GM19238 (cell line): ENCODE measurements around the gene KRTAP3-1.
"Not testable (repeated sequence)": the region's sequence is repeated elsewhere in the genome, so short reads cannot be mapped to it uniquely, and the experiment has no call there.

Source experiments
- DNase-seq: peaks from one replicate; pipeline ENCODE4 v3.0.0; 2011; ENCODE audit warnings: low spot score; ENCODE audit not compliant: insufficient read length

KRTAP3-1 gene

DNA sequence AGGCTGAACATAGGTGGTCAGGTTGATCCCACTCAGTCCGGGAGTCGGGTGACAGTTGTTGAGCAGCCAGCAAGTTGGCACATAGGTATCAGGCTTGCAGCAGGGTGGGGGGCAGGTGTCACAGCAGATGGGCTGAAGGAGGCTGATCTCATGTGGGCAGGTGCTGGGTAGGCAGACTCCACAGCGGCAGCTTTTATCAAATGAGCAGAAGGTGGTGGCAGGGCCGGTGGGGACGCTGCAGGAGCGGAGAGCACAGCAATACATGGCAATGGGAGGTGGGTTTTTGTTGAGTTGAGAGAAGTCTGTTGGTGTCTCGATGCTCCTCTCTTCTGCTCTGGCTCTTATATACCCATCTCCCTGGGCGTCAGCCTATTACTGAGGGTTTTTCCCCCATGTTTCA lies at the start of gene KRTAP3-1:
TSS of gene KRTAP3-1 (minus strand) at position 318 of the 400 bp plus-strand sequence. CDS start at position 264, 54 bp downstream.
- no peak for DNase-seq

DNA sequence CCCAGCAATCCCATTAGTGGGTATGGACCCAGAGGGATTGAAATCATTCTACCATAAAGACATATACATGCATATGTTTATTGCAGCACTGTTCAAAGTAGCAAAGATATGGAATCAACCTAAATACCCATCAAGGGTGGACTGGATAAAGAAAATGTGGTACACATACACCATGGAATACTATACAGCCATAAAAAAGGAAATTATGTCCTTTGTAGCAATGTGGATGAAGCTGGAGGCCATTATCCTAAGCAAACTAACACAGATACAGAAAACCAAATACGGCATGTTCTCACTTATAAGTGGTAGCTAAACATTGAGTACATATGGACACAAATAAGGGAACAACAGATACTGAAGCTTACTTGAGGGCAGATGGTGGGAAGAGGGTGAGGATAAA lies 48.6 kb upstream of the KRTAP3-1 start:
- DNase-seq, result no peak

DNA sequence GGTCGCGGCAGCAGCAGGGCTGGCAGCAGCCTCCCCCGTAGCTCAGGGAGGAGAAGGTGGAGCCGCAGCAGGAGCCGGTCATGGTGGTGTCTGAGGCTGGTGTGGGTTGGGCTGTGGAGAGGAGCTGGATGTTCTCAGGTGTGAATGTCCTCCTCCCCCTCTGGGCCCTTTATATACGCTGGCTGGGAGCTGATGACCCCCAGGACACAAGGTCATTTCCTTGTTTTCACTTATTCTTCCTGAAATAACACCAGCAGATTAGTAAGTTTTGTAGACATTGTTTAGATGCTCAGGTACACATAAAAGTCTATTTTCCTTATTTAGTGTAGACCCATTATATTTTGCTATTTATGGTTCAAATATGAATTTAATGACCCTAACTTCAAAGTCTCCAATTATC lies 46.2 kb upstream of the KRTAP3-1 start, which contains the start of gene KRTAP2-2:
TSS of gene KRTAP2-2 (minus strand) at position 101 of the 400 bp plus-strand sequence. CDS start at position 82, 19 bp downstream.
- DNase-seq, result not testable (repeated sequence)

DNA sequence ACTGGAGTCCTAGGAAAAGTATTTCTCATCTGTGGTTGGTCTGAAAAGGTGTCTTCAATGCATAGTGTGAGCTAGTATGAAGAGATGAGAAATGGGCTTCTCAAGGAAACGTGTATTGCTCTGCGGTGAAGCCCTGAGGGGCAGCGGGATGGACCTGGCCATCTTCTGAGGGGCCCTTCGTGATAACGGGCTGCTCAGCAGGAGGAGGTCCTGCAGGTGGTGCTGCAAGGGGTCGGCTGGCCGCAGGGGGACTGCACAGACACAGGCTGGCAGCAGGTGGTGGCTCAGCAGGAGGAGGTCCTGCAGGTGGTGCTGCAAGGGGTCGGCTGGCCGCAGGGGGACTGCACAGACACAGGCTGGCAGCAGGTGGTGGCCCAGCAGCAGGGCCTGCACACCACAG lies 45.6 kb upstream of the KRTAP3-1 start:
- not testable (repeated sequence) for DNase-seq

DNA sequence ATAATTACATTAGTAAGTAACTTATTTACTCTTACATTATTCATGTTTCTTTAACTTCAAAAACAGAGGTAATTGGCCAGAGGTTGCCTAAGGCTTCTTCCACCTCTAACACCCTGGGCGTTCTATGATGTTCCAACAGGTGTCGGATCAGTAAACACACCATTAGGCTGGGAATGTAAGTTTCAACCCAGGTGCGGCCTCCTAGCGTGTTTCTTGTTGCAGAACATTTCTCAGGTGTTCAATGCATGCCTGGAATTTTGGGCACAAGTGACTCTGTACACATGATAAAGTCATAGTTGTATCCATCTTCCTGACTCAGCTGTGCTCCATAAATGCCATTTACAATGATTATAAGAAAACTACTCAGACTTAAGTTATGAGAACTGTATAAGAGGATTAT lies 45.1 kb upstream of the KRTAP3-1 start:
- DNase-seq, result no peak

DNA sequence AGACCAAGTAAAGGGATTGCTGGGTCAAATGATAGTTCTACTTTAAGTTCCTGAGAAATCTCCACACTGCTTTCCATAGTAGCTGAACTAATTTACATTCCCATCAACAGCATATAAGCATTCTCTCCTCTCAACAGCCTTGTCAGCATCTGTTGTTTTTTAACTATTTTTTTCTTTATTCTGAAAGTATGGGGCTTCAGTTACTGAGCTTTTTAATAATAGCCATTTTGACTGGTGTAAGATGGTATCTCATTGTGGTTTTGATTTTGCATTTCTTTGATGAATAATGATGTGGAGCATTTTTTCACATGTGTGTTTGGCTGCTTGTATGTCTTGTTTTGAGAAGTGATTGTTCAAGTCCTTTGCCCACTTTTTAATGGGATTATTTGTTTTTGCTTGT lies 43.6 kb upstream of the KRTAP3-1 start:
- DNase-seq, result no peak

DNA sequence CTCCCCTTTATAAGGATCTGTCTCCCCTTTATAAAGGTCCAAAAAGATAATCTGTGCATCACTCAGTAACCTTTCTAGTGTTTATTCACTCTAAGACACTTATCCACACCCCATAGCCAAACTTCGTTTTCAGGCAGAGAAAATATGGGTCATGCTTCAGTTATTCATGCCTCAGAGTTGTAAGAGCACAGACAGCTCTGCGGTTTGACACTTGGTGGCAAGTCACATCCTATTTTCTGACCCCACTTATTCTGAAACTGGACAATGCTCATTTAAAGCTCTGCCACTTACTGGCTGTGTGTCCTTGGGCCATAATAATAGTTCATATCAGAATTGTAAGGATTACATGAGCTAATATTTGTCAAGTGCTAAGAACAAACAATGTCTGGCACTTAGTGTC lies 40.2 kb upstream of the KRTAP3-1 start:
- no peak for DNase-seq

DNA sequence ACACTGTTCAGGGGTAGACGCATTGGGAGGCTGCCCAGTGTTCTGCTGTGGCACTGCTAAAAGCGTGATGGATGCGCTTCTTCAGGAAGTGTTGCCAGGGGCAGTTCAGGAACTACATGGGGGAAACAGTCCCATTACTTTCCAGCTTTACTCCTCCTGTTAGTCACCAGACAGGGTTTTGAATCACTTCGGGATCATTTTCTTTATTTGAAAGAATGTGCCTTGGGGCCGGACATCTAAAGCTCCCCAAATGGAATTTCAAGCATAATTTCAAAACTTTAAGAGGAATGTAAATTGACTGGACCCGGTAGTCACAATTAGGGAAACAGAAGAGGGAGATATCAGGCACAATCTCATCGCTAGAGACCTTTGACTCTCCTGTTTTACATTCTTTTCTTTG lies 39.5 kb upstream of the KRTAP3-1 start:
- DNase-seq, result no peak

DNA sequence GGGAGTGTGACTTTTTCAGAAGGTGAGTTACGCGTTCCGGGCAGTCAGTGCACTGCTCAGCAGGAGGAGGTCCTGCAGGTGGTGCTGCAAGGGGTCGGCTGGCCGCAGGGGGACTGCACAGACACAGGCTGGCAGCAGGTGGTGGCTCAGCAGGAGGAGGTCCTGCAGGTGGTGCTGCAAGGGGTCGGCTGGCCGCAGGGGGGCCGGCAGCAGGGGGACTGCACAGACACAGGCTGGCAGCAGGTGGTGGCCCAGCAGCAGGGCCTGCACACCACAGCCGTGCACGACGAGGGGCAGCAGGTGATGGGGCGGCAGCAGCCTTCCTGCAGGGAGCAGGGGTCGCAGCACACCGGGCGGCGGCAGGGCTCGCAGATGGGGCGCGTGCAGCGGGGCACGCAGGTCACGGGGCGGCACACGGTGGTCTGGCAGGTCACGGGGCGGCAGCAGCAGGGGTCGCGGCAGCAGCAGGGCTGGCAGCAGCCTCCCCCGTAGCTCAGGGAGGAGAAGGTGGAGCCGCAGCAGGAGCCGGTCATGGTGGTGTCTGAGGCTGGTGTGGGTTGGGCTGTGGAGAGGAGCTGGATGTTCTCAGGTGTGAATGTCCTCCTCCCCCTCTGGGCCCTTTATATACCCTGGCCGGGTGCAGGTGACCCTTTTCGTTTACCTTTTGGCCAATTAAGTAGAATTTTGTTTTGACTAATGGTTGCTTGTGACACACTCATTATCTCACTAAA lies 38.0 kb upstream of the KRTAP3-1 start, which contains the start of gene KRTAP2-1:
TSS of gene KRTAP2-1 (minus strand) at position 582 of the 731 bp plus-strand sequence. CDS start at position 533, 49 bp downstream.
- not testable (repeated sequence) for DNase-seq

DNA sequence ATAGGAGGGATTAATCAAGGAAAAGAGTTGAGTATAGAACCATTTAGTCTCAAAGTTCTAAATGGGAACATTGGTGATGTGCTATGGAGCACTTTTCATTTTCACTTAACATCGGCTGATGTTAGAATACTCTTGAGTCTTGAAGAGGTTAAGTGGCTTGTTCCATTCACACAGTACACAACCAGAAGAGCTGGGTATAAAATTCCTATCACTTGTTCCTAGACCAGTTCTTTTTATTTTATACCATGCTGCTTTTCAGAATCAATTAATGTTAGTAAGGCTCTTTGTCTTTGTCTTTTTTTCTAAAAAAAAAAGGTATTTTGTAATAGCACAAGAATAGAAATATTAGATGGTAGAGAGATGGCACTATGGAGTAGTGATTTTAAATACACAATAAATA lies 34.0 kb upstream of the KRTAP3-1 start:
- no peak for DNase-seq

DNA sequence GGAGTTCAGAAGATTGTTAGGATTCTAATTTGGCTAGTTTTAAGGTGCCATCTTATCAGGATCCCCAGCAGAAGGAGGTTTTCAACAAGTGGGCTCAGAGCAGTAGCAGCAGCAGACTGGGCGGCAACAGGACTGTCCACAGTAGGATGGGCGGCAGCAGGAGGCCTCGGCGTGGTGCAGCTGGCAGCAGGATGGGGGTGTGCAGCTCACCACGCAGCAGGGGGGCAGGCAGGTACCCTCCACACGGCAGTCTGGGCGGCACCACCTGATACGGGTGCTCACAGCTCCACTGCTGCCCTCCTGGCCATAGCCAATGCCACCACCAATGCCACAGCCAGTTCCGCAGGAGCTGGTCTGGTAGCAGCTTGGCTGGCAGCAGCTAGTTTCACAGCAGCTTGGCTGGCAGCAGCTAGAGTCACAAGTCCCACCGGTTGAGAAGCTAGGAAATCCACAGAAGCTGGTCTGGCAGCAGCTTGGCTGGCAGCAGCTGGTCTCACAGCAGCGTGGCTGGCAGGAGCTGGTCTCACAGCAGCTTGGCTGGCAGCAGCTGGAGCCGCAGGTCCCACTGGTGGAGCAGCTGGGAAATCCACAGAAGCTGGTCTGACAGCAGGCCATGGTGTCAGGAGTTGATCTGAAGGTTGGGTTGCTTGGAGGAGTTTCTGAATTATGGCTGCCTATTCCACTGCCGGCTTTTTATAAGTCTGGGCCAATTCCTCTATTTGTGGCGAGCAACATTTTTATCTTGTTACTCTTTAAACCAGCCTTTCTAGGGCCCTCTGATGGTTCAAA lies 32.0 kb upstream of the KRTAP3-1 start, which contains the start of gene KRTAP1-1:
TSS of gene KRTAP1-1 (minus strand) at position 668 of the 789 bp plus-strand sequence. CDS start at position 615, 53 bp downstream.
- DNase-seq, result not testable (repeated sequence)

DNA sequence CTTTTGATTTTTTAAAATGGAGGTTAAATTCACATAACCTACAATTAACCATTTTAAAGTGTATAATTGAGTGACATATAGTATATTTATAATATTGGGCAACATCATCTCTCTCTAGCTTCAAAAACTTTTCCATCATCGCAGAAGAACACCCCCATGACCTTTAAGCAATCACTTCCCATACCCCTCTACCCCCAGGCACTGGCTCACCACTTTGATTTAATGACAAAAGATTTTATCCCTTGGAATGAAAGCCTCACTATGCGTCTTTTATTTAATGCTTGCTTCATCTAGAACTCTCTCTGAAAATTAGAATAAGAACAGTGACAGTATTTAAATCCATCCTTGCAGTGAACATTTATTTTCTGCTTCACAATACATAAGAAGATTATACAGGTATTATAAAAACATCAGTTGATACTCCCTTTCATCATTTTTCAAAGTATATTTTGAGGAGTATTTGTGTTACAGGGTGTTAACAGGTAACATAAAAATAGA lies 29.0 kb upstream of the KRTAP3-1 start:
- DNase-seq, result no peak

DNA sequence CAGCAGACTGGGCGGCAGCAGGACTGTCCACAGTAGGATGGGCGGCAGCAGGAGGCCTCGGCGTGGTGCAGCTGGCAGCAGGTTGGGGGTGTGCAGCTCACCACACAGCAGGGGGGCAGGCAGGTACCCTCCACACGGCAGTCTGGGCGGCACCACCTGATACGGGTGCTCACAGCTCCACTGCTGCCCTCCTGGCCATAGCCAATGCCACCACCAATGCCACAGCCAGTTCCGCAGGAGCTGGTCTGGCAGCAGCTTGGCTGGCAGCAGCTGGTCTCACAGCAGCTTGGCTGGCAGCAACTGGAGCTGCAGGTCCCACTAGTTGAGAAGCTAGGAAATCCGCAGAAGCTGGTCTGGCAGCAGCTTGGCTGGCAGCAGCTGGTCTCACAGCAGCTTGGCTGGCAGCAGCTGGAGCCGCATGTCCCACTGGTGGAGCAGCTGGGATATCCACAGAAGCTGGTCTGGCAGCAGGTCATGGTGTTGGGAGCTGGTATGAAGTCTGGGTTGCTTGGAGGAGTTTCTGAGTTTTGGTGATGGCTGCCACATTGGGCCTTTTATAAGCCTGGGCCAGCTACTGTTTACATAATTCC lies 25.5 kb upstream of the KRTAP3-1 start, which contains the start of gene KRTAP1-3:
TSS of gene KRTAP1-3 (minus strand) at position 529 of the 590 bp plus-strand sequence. CDS start at position 476, 53 bp downstream.
- not testable (repeated sequence) for DNase-seq

DNA sequence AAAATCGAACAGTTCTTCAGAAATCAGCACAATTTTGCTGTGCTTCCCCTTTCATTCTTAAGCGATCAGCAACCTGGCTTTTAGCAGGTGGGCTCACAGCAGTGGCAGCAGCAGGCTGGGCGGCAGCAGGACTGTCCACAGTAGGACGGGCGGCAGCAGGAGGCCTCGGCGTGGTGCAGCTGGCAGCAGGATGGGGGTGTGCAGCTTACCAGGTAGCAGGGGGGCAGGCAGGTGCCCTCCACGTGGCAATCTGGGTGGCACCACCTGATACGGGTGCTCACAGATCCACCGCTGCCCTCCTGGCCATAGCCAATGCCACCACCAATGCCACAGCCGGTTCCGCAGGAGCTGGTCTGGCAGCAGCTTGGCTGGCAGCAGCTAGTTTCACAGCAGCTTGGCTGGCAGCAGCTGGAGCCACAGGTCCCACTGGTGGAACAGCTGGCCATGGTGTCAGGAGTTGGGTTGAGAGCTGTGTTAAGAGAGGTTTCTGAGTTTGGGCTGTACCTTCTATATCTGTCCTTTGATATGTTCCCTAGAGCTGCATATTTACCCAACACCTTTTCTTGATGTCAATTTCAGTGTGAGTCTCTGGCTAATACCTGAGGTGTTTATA lies 20.8 kb upstream of the KRTAP3-1 start, which contains the start of gene KRTAP1-4:
TSS of gene KRTAP1-4 (minus strand) at position 563 of the 613 bp plus-strand sequence. CDS start at position 446, 117 bp downstream.
- no peak for DNase-seq

DNA sequence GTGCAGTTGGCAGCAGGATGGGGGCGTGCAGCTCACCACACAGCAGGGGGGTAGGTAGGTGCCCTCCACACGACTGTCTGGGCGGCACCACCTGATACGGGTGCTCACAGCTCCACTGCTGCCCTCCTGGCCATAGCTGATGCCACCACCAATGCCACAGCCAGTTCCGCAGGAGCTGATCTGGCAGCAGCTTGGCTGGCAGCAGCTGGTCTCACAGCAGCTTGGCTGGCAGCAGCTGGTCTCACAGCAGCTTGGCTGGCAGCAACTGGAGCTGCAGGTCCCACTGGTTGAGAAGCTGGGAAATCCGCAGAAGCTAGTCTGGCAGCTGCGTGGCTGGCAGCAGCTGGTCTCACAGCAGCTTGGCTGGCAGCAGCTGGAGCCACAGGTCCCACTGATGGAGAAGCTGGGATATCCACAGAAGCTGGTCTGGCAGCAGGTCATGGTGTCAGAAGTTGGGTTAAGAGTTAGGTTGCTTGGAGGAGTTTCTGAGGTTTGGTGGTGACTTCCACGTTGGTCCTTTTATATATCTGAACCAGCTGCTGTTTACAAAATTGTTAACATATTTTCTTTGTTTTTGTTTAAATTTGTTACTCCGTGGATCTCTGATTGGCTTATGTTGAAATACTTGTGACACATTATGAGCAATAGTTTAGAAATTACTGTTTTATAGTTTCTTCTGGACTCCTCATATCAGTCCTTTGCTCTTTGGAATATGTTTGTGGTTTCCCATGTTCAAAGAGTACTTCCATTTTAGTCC lies 18.0 kb upstream of the KRTAP3-1 start, which contains the start of gene KRTAP1-5:
TSS of gene KRTAP1-5 (minus strand) at position 494 of the 757 bp plus-strand sequence. CDS start at position 441, 53 bp downstream.
- no peak for DNase-seq

DNA sequence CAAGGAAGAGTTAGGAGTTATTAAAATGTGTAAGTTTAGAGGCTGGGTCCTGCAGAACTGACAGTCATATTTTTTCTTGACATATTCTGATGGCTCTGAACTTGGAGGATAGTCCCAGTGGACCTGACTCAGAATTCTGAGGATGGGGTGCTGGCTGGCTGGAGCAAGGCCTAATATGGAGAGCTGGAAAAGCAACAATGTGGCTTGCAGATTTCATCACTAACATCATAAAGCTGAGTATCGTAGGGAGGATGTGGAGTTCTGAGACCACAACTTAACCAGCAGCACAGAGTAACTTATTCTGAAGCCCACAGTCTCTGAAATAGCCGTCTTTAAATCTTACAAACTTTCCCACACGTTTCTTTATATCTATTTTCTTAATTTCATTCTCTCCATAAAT lies 15.8 kb upstream of the KRTAP3-1 start:
- no peak for DNase-seq

DNA sequence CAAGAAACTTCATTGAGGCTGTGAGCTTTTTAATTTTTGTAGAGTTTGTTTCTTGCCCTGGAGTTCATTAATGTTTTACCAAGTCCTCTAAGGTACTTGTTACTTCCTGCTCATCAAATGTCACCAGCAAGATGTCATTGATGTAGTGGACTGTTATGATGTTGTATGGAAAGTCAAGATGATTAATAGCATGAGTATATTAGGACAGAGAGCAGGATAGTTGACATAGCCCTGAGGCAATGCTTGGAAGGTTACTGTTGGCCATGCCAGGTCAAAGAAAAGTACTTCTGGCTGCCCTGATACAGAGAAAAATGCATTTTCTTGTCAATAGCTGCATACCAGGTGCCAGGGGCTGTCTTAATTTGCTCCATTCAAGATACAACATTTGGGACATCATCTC lies 11.4 kb upstream of the KRTAP3-1 start:
- no peak for DNase-seq

DNA sequence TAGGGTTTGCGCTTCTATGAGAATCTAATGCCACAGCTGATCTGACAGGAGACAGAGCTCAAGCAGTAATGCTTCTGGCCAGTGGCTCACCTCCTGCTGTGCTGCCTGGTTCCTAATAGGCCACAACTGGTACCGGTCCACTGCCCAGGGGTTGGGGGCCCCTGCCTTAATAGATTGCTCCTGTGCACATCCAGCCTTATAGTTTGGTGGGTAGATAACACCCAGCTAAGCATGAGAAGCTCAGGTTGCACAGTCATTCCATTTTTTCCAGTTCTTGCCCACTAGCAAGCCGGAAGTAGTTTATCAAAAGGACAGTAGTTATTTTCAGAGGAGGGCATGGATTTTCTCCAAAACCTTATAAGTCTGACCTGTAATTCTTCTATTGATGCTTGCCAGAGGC lies 10.5 kb upstream of the KRTAP3-1 start:
- no peak for DNase-seq

DNA sequence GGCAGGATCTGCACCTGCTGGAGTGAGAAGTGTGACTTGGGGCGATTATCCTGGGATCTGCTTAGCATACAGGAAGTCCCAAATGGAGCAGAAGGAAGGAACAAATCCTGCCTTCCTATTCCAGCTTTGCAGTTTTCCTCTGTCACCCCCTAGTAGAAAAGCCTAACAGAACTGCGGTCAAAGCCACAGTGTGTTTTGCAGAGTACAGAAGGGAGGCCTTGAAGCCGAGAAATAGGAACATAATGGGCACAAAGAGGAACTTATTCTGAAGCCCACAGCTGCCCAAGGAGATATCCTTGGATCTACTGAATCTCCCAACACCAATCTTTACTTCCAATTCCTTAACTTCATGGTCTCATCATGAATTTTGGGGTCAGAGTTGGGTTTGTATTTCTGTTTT lies 9.6 kb upstream of the KRTAP3-1 start:
- DNase-seq, result no peak
